H4 (cell line): Measurements from ENCODE around the gene SCTR. TPM values are rescaled to one million over a fixed set of nuclear protein-coding genes. Genes with fewer than 3 reads are reported as not detected.
"Not testable (repeated sequence)": the region's sequence is repeated elsewhere in the genome, so short reads cannot be mapped to it uniquely, and the experiment has no call there.

Experiments used
- DNase-seq: peaks from one replicate; pipeline ENCODE4 v3.0.0-alpha.2; 2015; ENCODE audit warnings: low spot score
- total RNA-seq: library from RNA; depleted of rRNA; stranded (reverse); fragments of >200 nt; shearing (Covaris generic); gene quantifications from 2 replicates; pipeline ENCODE4 v1.2.3, GENCODE V29; 2014; rRNA removed

The SCTR gene
- total RNA-seq, 1 experiment from 2014 or later: not detected

DNA sequence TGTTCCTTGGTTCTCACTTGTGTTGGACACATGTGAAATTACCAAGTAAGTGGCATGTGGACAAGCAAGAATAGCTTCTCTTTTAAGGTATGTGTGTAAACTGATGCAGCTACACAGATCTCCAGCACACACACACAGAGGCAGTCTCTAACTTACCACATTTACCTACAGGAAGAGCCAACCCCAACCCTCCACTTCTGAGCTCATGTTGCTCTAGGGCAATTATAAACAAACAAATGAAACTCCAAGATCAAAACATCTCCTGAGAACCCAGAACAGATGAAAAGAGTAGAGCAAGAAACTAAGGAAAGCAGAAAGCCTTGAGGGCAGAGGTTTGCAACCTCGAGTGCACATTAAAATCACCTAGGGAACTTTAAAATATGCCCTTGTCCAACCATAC, 108.7 kb downstream of the SCTR start:
- peak; percentile 25 for DNase-seq

DNA sequence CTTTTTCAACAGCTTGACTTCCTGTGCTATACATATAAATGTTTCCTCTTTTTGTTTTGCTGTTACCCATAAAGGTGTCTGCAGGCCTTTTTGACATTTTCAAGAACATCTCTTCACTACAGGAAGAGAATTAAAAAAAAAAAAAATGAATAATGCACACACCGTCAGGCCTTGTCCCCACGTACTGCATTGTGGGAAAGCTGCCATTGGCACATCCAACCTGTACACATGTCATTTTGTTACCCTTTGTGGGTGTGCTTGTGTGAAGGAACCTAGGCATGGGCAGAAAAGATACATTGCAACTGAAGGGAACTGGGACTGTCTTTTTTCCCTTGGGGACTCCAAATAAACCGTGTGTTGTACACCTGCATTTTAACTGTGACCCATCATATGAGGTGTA, 109.4 kb downstream of the SCTR start:
- no peak for DNase-seq

DNA sequence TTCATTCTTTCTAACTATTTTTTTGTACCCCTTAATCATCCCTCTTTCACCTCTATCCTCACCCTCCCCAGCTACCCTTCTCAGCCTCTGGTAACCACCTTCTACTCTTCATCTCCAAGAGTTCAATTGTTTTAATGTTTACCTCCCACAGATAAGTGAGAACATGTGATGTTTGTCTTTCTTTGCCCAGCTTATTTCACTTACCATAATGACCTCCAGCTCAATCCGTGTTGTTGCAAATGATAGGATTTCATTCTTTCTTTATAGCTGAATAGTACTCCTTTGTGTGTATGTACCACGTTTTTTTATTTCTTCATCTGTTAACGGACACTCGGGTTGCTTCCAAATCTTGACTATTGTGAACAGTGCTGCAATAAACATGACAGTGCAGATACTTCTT, 114.8 kb downstream of the SCTR start:
- DNase-seq: no peak

DNA sequence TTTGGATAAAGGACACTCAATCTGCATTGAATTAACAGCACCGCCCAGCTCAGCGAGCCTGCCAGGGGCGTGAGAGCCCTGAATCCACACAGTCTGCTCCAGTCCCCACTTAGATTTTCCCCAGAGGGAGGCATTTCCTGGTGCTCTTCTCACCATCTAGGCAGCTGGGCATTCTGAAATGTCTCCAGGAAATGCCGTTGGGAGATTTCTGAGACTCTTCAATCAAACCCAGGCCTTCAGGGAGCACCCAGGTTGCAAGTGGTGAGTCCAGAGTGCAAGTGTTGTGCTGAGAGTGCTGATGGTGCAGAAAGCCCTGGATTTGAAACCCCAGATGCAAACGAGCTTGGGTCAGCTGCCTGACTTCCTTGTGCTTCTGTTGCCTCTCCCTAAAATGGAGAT, 116.1 kb downstream of the SCTR start:
- no peak for DNase-seq

DNA sequence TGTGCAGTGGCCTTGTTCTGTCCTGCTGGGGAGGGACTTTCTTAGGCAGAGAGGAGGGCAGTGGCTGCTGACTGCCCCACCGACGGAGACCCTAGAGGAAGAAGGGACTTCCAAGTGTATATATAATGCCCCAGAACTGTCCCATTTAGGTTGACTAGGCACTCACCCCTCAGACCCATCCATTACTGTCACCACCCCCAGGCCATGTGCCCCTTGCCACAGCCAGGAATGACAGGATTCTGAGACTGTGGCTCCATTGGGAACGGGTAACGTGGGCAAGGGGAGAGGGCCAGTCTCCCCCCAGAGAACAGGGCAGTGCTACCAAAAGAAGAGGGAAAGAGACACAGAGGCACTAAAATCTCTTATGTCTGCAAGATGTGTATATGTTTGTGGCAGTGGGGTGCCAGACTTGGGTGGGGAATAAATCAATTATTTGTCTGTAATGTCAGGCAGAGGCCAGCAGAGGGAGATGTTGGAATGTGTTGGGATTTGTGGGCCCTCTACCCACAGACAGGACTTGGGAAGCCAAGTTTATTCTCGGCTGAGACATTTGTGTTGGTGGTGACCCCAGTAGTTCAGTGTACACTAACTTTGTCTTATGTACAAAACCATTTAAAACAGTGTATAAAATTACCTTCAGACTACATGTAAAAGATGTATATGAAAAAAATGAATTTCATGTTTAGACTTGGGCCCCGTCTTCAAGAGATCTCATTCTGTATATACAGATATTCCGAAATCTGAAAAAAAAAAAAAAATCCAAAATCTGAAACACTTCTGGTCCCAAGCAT, 116.7 kb downstream of the SCTR start:
- peak; percentile 42 for DNase-seq

DNA sequence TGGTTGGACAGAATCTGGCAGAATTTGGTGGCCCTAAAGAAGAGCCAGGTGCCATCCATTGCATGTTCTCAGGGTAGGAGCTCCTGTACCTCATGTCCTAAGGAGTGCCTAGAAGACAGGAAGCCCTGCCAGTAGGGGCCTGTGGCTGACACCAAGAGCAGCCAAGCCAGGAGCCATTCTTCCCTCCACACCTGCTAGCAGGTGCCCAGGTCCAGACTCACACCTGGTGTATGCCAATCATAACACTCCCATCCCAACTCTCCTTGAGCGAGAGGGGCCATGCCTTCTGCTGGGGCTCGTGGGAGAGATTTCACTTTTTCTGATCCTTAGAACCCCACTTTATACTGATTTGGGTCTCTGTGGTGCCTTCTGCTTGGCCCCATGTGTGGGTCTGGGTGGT, 119.1 kb downstream of the SCTR start:
- no peak for DNase-seq

DNA sequence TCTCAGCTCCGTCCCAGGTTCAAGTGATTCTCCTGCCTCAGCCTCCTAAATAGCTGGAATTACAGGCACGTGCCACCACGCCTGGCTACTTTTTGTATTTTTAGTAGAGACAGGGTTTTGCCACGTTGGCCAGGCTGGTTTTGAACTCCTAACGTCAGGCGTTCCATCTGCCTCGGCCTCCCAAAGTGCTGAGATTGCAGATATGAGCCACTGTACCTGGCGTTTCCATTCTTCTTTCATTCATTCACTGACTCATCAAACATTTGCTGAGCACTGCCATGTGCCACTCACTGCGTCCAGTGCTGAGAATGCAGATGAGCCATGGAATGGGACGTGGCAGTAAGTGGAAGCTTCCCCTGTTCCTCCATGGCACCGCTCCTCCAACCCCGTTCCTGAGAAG, 120.7 kb downstream of the SCTR start:
- not testable (repeated sequence) for DNase-seq

DNA sequence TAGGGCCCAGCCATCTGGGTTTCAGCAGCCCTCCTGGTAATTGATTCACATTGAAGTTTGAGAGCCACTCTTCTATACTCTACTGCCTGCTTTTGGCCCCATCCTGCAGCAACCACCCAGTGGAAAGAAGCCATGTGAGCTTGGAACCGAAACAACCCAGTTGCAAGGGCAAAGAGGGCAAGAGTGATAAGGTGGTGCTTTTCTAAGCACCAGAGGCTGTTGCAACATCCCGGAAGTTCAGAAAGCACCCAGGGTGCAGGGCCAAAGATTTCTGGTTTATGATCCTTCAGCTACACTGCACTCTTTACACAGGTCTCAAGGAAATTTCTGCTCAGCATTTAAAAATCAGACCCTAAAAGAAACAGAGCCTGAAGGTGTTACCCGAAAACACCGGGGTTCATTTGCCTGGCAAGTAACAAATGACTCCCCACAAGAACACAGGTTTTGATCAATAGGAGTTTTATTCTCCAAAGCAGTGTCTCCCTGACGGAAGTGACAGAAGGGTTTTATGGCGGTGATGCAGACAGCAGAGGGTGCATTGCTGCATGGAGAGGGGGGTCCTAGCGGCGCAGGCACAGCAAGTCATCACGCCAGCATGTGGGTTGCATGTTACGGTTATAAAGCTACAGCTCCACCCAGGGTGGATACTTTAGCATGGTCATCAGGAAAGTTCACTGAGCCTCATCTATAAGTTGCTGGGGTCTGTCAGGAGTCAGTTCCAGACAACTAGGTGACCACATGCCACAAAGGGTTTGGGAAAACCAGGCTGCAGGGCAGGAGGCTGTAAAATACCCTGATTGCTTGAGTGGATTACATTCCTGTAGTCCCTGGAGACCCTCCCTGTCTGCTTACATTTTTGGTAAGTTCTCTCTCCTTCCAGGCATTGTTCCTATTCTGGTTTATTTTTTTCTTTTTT, 121.4 kb downstream of the SCTR start:
- no peak for DNase-seq

DNA sequence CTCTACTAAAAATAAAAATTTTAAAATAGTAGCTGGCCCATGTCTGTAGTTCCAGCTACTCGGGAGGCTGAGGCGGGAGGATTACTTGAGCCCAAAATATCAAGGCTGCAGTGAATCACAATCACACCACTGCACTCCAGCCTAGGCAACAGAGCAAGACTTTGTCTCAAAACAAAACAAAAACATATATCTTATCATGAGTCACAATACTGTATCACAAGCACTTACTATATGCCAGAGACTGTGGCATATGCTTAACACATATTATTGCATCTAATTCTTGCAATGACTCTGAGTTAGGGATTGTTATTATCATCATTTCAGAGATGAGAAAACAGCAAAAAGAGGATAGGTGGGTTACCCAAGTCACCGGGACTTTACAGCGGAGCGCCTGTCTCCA, 122.2 kb downstream of the SCTR start:
- DNase-seq: no peak

DNA sequence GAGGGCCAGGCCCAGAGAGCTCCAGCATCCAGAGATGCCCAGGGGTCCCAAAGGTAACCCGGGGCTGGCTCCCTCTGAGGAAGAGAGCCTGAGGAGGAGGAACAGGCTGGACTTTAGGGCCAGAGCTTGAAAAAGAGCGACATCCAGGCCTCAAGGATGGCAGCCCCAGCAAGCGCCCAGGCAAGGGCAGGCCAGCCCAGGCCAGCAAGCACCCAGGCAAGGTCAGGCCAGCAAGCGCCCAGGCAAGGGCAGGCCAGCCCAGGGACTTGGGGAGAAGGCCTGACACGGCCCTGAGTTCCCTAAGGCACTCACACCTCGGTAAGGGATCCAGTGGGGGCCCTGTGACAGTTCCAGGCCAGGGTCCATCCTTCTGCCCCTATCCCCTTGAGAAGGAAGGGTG, 127.1 kb downstream of the SCTR start:
- no peak for DNase-seq

DNA sequence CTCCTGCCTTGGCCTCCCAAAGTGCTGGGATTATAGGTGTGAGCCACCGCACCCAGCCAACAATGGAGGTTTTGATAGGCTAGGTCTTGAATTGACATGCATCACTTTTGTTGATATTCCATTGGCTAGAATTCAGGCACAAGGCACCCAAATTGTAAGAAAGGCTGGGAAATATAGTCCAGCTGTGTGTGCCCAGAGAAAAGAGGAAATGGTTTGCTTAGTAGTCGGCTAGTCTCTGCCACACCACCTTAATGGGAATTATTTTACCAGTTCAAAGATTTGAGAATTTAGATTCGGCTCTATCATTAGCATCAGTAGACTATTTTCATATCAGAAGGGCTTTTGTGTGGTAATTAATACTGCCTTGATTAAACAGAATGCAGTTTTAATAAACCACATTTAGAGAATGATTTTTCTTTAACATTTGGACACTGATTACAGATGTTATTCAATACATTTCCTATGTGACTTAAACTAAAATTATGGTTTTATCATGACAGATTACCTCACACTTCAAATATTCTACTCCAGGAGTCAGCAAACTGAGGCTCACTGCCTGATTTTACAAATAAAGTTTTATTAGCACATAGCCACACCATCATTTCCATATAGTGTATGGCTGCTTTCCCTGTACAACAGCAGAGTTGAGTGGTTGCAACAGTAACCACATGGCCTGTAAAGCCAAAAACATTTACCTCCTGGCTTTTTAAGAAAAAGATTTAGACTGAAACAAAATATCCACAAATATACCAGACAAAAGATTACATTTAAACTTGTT, 130.1 kb downstream of the SCTR start:
- DNase-seq: no peak

Other genes starting within 250 kb of the SCTR start
- 5.3 and 15.4 TPM in 2 replicates for gene C2orf76, start 157.6 kb downstream of the SCTR start, total RNA-seq
- gene DBI, start 157.5 kb downstream of the SCTR start, total RNA-seq: 301 and 339 TPM in 2 replicates
- gene TMEM37, start 92.6 kb downstream of the SCTR start, total RNA-seq: 1.5 and 1.9 TPM in 2 replicates
- 1.0 TPM in 1 of 2 replicates, not detected in the other for gene CFAP221, start 20.0 kb upstream of the SCTR start, total RNA-seq
- 16.1 and 17.2 TPM in 2 replicates for gene TMEM177, start 154.7 kb upstream of the SCTR start, total RNA-seq
- gene PTPN4, start 235.4 kb upstream of the SCTR start, total RNA-seq: 11.9 and 15.1 TPM in 2 replicates